Endothelial cell of umbilical vein (primary cell): ENCODE measurements around the gene ARHGEF19. TPM values are rescaled to one million over a fixed set of nuclear protein-coding genes. Genes with fewer than 3 reads are reported as not detected.
"Not testable (repeated sequence)": the region's sequence is repeated elsewhere in the genome, so short reads cannot be mapped to it uniquely, and the experiment has no call there.

ENCODE experiments used
- BruUV-seq: library from RNA; stranded (reverse); fragments of 400-500 nt; replicated peaks from 2 replicates; lab custom pipeline; 2021; lab: Mats Ljungman, UMichigan
- CTCF ChIA-PET: fragments of 300-600, 350-600 bp; sonication (Branson Sonifier 250); formaldehyde crosslinking; loops from one replicate; lab custom pipeline; 2021; ENCODE audit warnings: antibody characterized with exemption, inconsistent platforms; lab: Charles Lee
- POLR2A ChIA-PET: fragments of 300-600, 350-600 bp; sonication (Branson Sonifier 250); formaldehyde crosslinking; loops from one replicate; lab custom pipeline; 2021; ENCODE audit warnings: antibody characterized with exemption, inconsistent platforms; lab: Charles Lee
- DNase-seq: peaks from one replicate; pipeline ENCODE4 v3.0.0-alpha.2; 2011; ENCODE audit warnings: low read depth, low spot score
- FAIRE-seq: peaks from 2 replicates; lab custom pipeline; 2011; peaks lifted over from hg19 to GRCh38; lab: Jason Lieb, UNC
- H2AFZ ChIP-seq: 2 replicates; pipeline ENCODE4 v1.6.0; 2012; ENCODE audit warnings: low read depth, low read length, control low read depth, inconsistent platforms
- H3K27ac ChIP-seq: 2 replicates; pipeline ENCODE4 v1.5.1; 2011; ENCODE audit warnings: low read depth, mild to moderate bottlenecking, control low read depth, low read length, moderate library complexity; ENCODE audit not compliant: insufficient read depth
- H3K27me3 ChIP-seq, 2 experiments: 2 replicates each; pipeline versions ENCODE4 v1.6.0 to v1.6.1; 2011; ENCODE audit warnings: low read length in 2 of 2, mixed read lengths in 1 of 2; ENCODE audit not compliant: control insufficient read depth in 2 of 2, insufficient read depth in 2 of 2
- H3K36me3 ChIP-seq, 2 experiments: 2 replicates in 1 of 2; 3 replicates in 1 of 2; pipeline ENCODE4 v1.5.1; 2011; ENCODE audit warnings: low read length in 2 of 2, mild to moderate bottlenecking in 1 of 2, moderate library complexity in 1 of 2; ENCODE audit not compliant: control insufficient read depth in 2 of 2, insufficient read depth in 2 of 2; ENCODE audit errors: extremely low read depth in 1 of 2
- H3K4me1 ChIP-seq: 3 replicates; pipeline ENCODE4 v1.5.1; 2011; ENCODE audit warnings: mild to moderate bottlenecking, low read length; ENCODE audit not compliant: control insufficient read depth, insufficient read depth; ENCODE audit errors: extremely low read depth
- H3K4me2 ChIP-seq: 2 replicates; pipeline ENCODE4 v1.6.1; 2011; ENCODE audit warnings: low read length, control low read depth, mixed read lengths; ENCODE audit not compliant: insufficient read depth
- H3K4me3 ChIP-seq, 3 experiments: fragments of 200-600 bp in 1 of 3; sonication (generic), shearing (Covaris generic) in 1 of 3; replicated peaks in 1 of 3; 2 replicates each; pipeline ENCODE4 v1.5.1; 2011 to 2016; ENCODE audit warnings: control low read depth in 3 of 3, low read length in 3 of 3, mild to moderate bottlenecking in 2 of 3, inconsistent platforms in 1 of 3, low read depth in 1 of 3, moderate library complexity in 1 of 3; ENCODE audit not compliant: insufficient read depth in 1 of 3
- H3K79me2 ChIP-seq: 2 replicates; pipeline ENCODE4 v1.6.0; 2012; ENCODE audit warnings: low read length, inconsistent platforms; ENCODE audit not compliant: control insufficient read depth, insufficient read depth
- H3K9ac ChIP-seq: replicated peaks from 2 replicates; pipeline ENCODE3; 2011; ENCODE audit warnings: low read length, control low read depth; ENCODE audit not compliant: insufficient read depth; ENCODE audit errors: extremely low read depth
- H3K9me1 ChIP-seq: replicated peaks from 3 replicates; pipeline ENCODE4 v1.6.0; 2011; ENCODE audit warnings: mild to moderate bottlenecking, low read length; ENCODE audit not compliant: control insufficient read depth, insufficient read depth; ENCODE audit errors: extremely low read depth
- H3K9me3 ChIP-seq: replicated peaks from 2 replicates; pipeline ENCODE4 v1.5.1; 2012; ENCODE audit warnings: low read length, inconsistent platforms; ENCODE audit not compliant: control insufficient read depth, insufficient read depth
- H4K20me1 ChIP-seq: replicated peaks from 2 replicates; pipeline ENCODE3; 2011; ENCODE audit warnings: mild to moderate bottlenecking, low read length; ENCODE audit not compliant: control insufficient read depth, insufficient read depth; ENCODE audit errors: extremely low read depth
- CTCF ChIP-seq, 2 donors: IDR thresholded peaks; 1 replicate in 1 of 2; 2 replicates in 1 of 2; pipeline ENCODE4 v1.5.1; 2011; ENCODE audit warnings: low read length in 2 of 2, mild to moderate bottlenecking in 2 of 2, moderate library complexity in 2 of 2, control low read depth in 1 of 2, inconsistent platforms in 1 of 2, low read depth in 1 of 2; ENCODE audit not compliant: insufficient read depth in 1 of 2; ENCODE audit errors: extremely low read depth in 1 of 2
- EZH2 ChIP-seq: IDR thresholded peaks from 2 replicates; pipeline ENCODE4 v1.6.1; 2012; ENCODE audit warnings: borderline replicate concordance, low read depth, mild to moderate bottlenecking, moderate library complexity, low read length, inconsistent platforms; ENCODE audit not compliant: severe bottlenecking
- FOS ChIP-seq: IDR thresholded peaks from 2 replicates; pipeline ENCODE4 v1.6.1; 2011; ENCODE audit warnings: mild to moderate bottlenecking, low read length, moderate library complexity, borderline replicate concordance; ENCODE audit not compliant: insufficient read depth
- GATA2 ChIP-seq: IDR thresholded peaks from 2 replicates; pipeline ENCODE4 v1.7.0; 2011; ENCODE audit warnings: low read depth, mild to moderate bottlenecking, moderate library complexity, mixed read lengths, low read length; ENCODE audit not compliant: insufficient read length, insufficient read depth
- JUN ChIP-seq: IDR thresholded peaks from 2 replicates; pipeline ENCODE4 v1.6.1; 2011; ENCODE audit warnings: borderline replicate concordance, low read depth; ENCODE audit not compliant: insufficient read length, insufficient read depth
- MAX ChIP-seq: IDR thresholded peaks from 2 replicates; pipeline ENCODE4 v1.6.1; 2011; ENCODE audit not compliant: insufficient read depth, insufficient read length
- MYC ChIP-seq: IDR thresholded peaks from one replicate; pipeline ENCODE4 v1.6.1; 2011; ENCODE audit warnings: mild to moderate bottlenecking, low read depth, low read length
- POLR2A ChIP-seq: IDR thresholded peaks from 2 replicates; pipeline ENCODE4 v1.6.1; 2012; ENCODE audit warnings: low read depth, mild to moderate bottlenecking, control low read depth, low read length
- POLR2AphosphoS5 ChIP-seq: IDR thresholded peaks from 2 replicates; pipeline ENCODE4 v1.6.1; 2012; ENCODE audit warnings: low read depth, mild to moderate bottlenecking, control low read depth, low read length, moderate library complexity; ENCODE audit not compliant: insufficient read depth
- dilution Hi-C: fragments of 300-500 bp; cut with MboI; formaldehyde crosslinking; loops from one replicate; pipeline ENCODE4 v1.15.0; 2019; ENCODE audit warnings: low sequenced_read_pairs; ENCODE audit not compliant: extremely low pct_ligation_motif_present
- intact Hi-C: fragments of 100-400 bp; cut with micrococcal nuclease; formaldehyde crosslinking; loops from one replicate; pipeline ENCODE4 v1.10.0; 2022
- polyA plus RNA-seq, 4 experiments: library from polyadenylated mRNA; depleted of rRNA in 3 of 4; stranded (reverse) in 3 of 4; unstranded in 1 of 4; fragments of >200 nt; gene quantifications; 2 replicates each; pipeline versions ENCODE4 v1.2.1 to v1.2.3, GENCODE V29; 2011 to 2012; ENCODE audit warnings: missing spikeins in 1 of 4
- total RNA-seq: library from RNA; stranded (reverse); gene quantifications from 2 replicates; pipeline ENCODE4 v1.2.3, GENCODE V29; 2021

The ARHGEF19 gene
- total and polyA plus RNA-seq, 2 donors (not counting 3 experiments of a cell fraction or from before 2014, with no cell fraction given), result 6.2 to 8.0 TPM

- Histone ChIP-seq H2AFZ (no peak overlapping the region), H3K9me3 (no peaks in the 10 kb centered on the region), H3K4me1 (peaks cover 24% of the 10 kb centered on the region), H3K4me3 (no peak overlapping the region), H4K20me1 (no peaks in the 10 kb centered on the region), H3K36me3 (no peaks in the 10 kb centered on the region), H3K27ac (no peak overlapping the region), H3K4me2 (no peak overlapping the region), H3K9ac (no peak overlapping the region), H3K79me2 (no peaks in the 10 kb centered on the region), H3K9me1 (no peaks in the 10 kb centered on the region), H3K27me3 (no peaks in the 10 kb centered on the region)
- BruUV-seq, result no TSS peak
- intact Hi-C loops, result no loop called here
- CTCF ChIA-PET, result interaction anchor here (1.0 to 1.1 kb wide), 3 partner anchors 12 to 90 kb away, joined by 3 to 4 read pairs (median 3); no protein-coding TSS in a partner anchor
- TF ChIP-seq FOS (no peak), MAX (no peak), EZH2 (no peak), MYC (no peak), GATA2 (no peak), CTCF (IDR thresholded peaks at IDR 0.05; ENCODE audit: extremely low read depth in 1 of 2, insufficient read depth in 1 of 2, low read depth in 1 of 2, low read length in 2 of 2) (no peak), POLR2AphosphoS5 (no peak), POLR2A (no peak), JUN (no peak)
- dilution Hi-C loops, result no loop called here
- FAIRE-seq, result no peak
- POLR2A ChIA-PET, result interaction anchor here (0.8 to 2.2 kb wide), 2 partner anchors 13 to 16 kb away, joined by 3 to 9 read pairs; partner anchors contain the start of gene EPHA2
- no peak for DNase-seq
Measured at GRCh38 chr1:16168622-16169360, 43.7 kb downstream of the ARHGEF19 start.

GRCh38 chr1:16168144-16168495, 44.3 kb downstream of the ARHGEF19 start:
- BruUV-seq, H3K79me2 ChIP-seq, H3K36me3 ChIP-seq, H3K4me3 ChIP-seq, H4K20me1 ChIP-seq, intact Hi-C loops, DNase-seq, H3K4me2 ChIP-seq, H2AFZ ChIP-seq, dilution Hi-C loops, FAIRE-seq, H3K27me3 ChIP-seq, H3K9me3 ChIP-seq, H3K27ac ChIP-seq, H3K9ac ChIP-seq, H3K9me1 ChIP-seq: not testable (repeated sequence)
- CTCF ChIA-PET, result interaction anchor here (1.2 kb wide), 1 partner anchor 86 kb away, joined by 3 read pairs; no protein-coding TSS in a partner anchor
- H3K4me1 ChIP-seq, result peaks cover 19% of the 10 kb centered on the region
- POLR2A ChIA-PET, result interaction anchor here (2.2 kb wide), 1 partner anchor 12 kb away, joined by 9 read pairs; the partner anchor contains the start of gene EPHA2
